ENCODE data around the gene POLD3. TPM values are rescaled to one million over a fixed set of nuclear protein-coding genes. Genes with fewer than 3 reads are reported as not detected.
A peak's percentile ranks its signal among the peaks of the same experiment; 100 is the strongest.

The POLD3 gene
- total RNA-seq, 1 donor from 2014 or later: 12.8 TPM

DNA sequence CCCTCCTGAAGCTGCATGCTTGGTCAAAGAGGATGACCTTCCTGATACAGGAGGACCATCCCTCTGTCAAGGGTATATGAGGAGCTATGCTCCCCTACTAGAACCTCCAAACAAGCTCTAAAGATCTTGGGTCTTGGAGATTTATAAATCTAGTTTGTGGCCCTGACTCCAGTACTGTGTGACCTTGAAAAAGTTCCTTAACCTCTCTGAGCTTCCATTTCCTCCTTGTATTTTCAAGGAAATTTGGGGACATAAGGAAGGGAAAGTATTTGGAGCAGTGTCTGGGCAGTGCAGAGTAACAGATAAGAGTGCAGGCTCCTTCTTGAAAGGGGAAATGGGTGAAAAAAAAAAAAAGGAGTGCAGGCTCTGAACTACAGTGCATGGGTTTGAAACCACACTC is 93.0 kb downstream of the POLD3 start:
- H3K27ac Mint-ChIP-seq (ENCODE audit: unreplicated experiment): no peak overlapping the region
- no peak for DNase-seq (ENCODE audit: extremely low spot score, unreplicated experiment)
- no peaks in the 10 kb centered on the region for H3K9me3 Mint-ChIP-seq (ENCODE audit: unreplicated experiment)
- H3K4me3 Mint-ChIP-seq (ENCODE audit: unreplicated experiment): no peak overlapping the region
- no peaks in the 10 kb centered on the region for H3K27me3 Mint-ChIP-seq (ENCODE audit: unreplicated experiment)
- TF ChIP-seq, protein P1, sequence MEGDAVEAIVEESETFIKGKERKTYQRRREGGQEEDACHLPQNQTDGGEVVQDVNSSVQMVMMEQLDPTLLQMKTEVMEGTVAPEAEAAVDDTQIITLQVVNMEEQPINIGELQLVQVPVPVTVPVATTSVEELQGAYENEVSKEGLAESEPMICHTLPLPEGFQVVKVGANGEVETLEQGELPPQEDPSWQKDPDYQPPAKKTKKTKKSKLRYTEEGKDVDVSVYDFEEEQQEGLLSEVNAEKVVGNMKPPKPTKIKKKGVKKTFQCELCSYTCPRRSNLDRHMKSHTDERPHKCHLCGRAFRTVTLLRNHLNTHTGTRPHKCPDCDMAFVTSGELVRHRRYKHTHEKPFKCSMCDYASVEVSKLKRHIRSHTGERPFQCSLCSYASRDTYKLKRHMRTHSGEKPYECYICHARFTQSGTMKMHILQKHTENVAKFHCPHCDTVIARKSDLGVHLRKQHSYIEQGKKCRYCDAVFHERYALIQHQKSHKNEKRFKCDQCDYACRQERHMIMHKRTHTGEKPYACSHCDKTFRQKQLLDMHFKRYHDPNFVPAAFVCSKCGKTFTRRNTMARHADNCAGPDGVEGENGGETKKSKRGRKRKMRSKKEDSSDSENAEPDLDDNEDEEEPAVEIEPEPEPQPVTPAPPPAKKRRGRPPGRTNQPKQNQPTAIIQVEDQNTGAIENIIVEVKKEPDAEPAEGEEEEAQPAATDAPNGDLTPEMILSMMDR (IDR thresholded peaks at IDR 0.05): no peak
- H3K36me3 Mint-ChIP-seq (ENCODE audit: unreplicated experiment): no peaks in the 10 kb centered on the region
- peaks cover 20% of the 10 kb centered on the region for H3K4me1 Mint-ChIP-seq (ENCODE audit: unreplicated experiment)

DNA sequence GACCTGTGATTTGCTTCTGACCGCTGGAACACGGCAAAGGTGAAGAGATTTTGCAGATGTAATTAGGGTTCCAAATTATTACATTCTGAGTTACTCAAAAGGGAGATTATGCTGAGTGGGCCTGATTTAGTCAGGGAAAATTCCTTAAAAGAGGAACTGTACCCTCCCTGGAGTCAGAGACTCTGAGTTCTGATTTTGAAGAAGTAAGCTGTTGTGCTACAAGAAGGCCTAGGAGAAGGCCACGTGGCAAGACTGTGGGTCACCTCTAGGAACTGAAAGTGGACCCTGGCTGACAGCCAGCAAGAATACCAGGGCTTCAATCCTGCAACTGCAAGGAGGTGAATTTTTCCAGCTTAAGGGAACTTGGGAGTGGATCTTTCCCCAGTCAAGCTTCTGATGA is 93.5 kb downstream of the POLD3 start:
- H3K9me3 Mint-ChIP-seq (ENCODE audit: unreplicated experiment): no peaks in the 10 kb centered on the region
- peaks cover 20% of the 10 kb centered on the region for H3K4me1 Mint-ChIP-seq (ENCODE audit: unreplicated experiment)
- H3K36me3 Mint-ChIP-seq (ENCODE audit: unreplicated experiment): no peaks in the 10 kb centered on the region
- TF ChIP-seq, protein P1 (IDR thresholded peaks at IDR 0.05): no peak
- H3K27me3 Mint-ChIP-seq (ENCODE audit: unreplicated experiment): no peaks in the 10 kb centered on the region
- no peak for DNase-seq (ENCODE audit: extremely low spot score, unreplicated experiment)
- no peak overlapping the region for H3K27ac Mint-ChIP-seq (ENCODE audit: unreplicated experiment)
- no peak overlapping the region for H3K4me3 Mint-ChIP-seq (ENCODE audit: unreplicated experiment)

DNA sequence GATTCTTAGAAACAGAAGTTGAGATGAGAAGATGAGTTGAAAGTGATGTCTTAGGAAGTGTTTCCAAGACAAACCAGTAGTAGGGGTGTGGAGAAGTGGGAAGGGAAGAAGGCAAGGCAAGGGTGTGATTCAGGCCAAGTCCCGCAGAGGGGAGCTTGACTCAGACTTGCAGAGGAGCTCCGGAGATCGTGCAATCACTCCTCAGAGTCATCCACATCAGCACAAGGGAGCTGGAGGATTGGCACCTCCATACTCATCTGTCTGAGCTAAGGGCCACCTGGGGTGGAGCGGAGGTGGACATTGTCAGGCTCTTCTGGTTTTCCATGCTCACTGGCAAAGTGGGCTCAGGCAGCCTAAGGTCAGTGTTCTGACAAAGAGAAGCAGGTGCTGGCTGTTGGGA is 94.4 kb downstream of the POLD3 start:
- no peak overlapping the region for H3K27ac Mint-ChIP-seq (ENCODE audit: unreplicated experiment)
- no peak for DNase-seq (ENCODE audit: extremely low spot score, unreplicated experiment)
- peaks cover 20% of the 10 kb centered on the region for H3K4me1 Mint-ChIP-seq (ENCODE audit: unreplicated experiment)
- TF ChIP-seq, protein P1 (IDR thresholded peaks at IDR 0.05): no peak
- no peak overlapping the region for H3K4me3 Mint-ChIP-seq (ENCODE audit: unreplicated experiment)
- no peaks in the 10 kb centered on the region for H3K36me3 Mint-ChIP-seq (ENCODE audit: unreplicated experiment)
- H3K27me3 Mint-ChIP-seq (ENCODE audit: unreplicated experiment): no peaks in the 10 kb centered on the region
- H3K9me3 Mint-ChIP-seq (ENCODE audit: unreplicated experiment): no peaks in the 10 kb centered on the region

DNA sequence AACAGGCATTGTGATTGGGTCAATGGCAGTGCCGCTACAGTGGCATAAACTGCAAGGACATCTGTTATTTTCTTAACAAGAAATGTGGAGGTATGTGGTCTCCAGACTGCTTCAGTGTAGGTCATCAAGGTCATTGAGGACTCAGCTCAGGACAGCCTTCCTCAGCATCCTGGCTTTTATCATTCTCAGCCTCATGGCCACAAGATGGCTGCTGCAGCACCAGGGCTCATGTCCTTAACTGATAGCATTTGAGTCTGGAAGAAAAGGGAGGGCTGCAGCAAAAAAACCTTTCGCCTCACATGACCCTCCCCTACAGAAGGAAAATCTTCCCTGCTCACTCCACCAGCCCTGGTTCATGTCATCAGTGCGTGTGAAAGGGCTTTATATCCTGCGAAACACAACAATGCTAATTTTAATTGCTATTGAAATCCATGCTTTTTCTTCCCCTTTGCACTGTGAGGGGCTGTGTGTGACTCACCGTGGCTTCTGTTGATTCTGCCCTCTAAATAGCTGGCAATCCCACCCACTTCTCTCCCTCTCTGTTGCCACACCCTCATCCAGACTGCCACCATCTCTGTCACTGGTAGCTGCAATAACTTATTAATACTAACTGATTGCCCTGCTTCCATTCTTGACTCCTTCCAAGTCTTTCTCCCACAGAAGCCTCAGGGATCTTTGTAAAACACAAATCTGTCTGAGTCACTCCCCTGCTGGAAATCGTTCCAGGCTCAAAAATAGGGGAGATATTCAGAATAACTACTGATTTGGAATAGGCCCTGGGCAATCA is 95.0 kb downstream of the POLD3 start:
- DNase-seq (ENCODE audit: extremely low spot score, unreplicated experiment): no peak
- Mint-ChIP-seq H3K27ac (ENCODE audit: unreplicated experiment) (peak overlapping the region; percentile 38), H3K4me1 (ENCODE audit: unreplicated experiment) (peaks cover 20% of the 10 kb centered on the region), H3K27me3 (ENCODE audit: unreplicated experiment) (no peaks in the 10 kb centered on the region), H3K4me3 (ENCODE audit: unreplicated experiment) (no peak overlapping the region), H3K9me3 (ENCODE audit: unreplicated experiment) (no peaks in the 10 kb centered on the region), H3K36me3 (ENCODE audit: unreplicated experiment) (no peaks in the 10 kb centered on the region)
- TF ChIP-seq, protein P1 (IDR thresholded peaks at IDR 0.05): no peak

DNA sequence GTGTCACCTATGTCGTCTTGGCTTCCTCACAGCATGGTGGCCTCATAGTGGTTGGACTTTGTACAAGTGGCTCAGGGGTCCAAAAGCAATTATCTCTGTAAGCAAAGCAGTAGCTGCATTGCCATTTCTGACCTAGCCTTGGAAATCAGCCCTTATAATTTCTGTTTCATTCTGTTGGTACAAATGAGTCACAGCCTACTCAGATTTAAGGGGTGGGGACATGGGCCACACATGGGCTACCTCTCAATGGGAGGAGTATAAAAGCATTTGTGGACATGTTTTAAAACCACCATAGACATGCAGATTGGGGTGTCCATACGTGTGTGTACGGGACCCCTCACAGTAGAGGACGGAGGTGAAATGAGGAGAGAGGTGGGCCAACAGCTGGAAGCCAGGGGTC is 97.3 kb downstream of the POLD3 start:
- TF ChIP-seq, protein P1 (IDR thresholded peaks at IDR 0.05): no peak
- Mint-ChIP-seq H3K36me3 (ENCODE audit: unreplicated experiment) (no peaks in the 10 kb centered on the region), H3K27ac (ENCODE audit: unreplicated experiment) (no peak overlapping the region), H3K9me3 (ENCODE audit: unreplicated experiment) (no peaks in the 10 kb centered on the region), H3K4me1 (ENCODE audit: unreplicated experiment) (peaks cover 16% of the 10 kb centered on the region), H3K4me3 (ENCODE audit: unreplicated experiment) (no peak overlapping the region), H3K27me3 (ENCODE audit: unreplicated experiment) (peaks cover 11% of the 10 kb centered on the region)
- DNase-seq (ENCODE audit: extremely low spot score, unreplicated experiment): no peak

Data from osteocyte (in vitro differentiated cells).